NCI-H2107 (cell line): ENCODE results near the gene TNFRSF12A.
"Not testable (repeated sequence)": the region's sequence is repeated elsewhere in the genome, so short reads cannot be mapped to it uniquely, and the experiment has no call there.

Source experiments
- DNase-seq: peaks from one replicate; lab custom pipeline; 2025; lab: John Stamatoyannopoulos, UW

The TNFRSF12A gene

DNA sequence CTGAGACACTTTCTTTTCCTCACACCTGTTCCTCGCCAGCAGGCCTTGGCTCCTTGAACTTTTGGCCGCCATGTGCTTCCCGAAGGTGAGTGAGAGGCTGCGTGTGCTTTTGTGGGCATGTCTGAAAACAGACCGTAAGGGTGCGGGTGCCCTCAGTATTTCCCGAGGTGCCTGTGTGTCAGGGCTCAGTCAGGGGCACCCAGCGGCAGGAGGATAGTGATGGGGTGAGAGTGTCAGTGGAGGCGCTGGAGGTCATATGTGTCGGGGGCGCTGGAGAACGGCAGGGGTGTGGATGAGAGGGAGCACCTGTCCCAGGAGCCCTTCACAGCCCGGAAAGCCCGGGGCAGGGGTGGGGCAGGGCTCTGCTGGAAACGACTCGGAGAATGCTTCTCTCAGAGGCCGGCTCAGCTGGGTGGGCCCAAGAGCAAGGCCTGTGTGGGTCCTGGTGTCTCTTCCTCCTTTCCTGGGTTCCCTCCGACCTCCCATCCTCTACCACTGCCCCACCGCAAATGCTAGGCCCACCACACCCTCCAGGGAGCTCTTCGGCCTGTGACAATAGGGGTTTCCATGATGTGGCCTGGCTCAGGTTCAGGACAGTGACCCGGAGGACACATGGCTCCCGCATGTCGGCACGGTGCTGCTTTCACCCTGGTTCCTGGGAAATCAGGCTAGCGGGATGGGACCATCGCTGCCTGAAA lies 45.7 kb downstream of the TNFRSF12A start:
- no peak for DNase-seq

DNA sequence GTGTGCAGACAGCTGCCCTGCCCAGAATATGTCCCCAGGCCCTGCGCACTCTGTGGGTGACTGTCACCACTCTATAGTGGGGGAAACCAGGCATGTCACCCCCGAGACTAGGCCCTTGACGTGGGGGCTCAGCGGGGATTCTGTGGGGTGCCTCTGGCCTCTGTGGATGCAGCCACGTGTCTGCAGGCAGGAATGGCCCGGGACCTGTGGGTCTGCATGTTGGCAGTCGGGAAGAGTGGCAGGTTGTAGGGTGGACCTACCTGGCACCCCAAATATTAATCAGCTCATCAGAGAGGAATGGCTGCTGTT lies 46.2 kb downstream of the TNFRSF12A start:
- no peak for DNase-seq

DNA sequence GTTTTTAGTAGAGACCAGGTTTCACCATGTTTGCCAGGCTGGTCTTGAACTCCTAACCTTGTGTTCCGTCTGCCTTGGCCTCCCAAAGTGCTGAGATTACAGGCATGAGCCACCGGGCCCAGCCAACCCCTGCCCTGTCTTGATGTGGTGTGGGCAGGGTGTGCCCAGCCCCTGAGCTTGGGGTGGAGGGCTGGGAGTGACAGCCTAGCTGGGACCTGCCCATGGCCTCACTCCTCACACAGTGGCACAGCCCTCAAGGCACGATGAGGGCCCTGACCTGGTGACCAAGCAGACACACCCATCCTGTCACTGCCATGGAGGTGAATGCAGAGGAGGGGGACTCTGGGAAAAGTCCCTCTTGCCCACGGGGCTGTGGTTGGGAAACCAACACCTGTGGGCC lies 48.3 kb downstream of the TNFRSF12A start:
- DNase-seq, result no peak

DNA sequence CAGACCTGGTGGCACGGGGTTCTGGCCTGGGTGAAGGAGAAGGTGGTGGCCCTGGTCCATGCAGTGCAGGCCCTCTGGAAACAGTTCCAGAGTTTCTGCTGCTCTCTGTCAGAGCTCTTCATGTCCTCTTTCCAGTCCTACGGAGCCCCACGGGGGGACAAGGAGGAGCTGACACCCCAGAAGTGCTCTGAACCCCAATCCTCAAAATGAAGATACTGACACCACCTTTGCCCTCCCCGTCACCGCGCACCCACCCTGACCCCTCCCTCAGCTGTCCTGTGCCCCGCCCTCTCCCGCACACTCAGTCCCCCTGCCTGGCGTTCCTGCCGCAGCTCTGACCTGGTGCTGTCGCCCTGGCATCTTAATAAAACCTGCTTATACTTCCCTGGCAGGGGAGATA lies 49.0 kb downstream of the TNFRSF12A start:
- not testable (repeated sequence) for DNase-seq

DNA sequence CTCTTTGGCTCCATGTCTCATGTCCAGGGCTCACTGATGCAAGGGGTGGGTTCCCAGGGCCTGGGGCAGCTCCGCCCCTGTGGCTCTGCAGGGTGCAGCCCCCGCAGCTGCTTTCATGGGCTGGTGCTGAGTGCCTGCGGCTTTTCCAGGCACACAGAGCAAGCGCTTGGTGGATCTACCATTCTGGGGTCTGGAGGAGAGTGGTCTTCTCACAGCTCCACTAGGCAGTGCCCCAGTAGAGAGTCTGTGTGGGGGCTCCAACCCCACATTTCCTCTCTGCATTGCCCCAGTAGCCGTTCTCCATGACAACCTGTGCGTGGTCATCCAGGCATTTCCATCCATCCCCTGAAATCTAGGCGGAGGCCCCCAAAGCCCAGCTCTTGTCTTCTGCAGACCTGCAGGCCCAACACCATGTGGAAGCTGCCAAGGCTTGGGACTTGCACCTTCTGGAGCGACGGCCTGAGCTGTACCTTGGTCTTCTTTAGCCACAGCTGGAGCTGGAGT lies 50.5 kb downstream of the TNFRSF12A start:
- no peak for DNase-seq

DNA sequence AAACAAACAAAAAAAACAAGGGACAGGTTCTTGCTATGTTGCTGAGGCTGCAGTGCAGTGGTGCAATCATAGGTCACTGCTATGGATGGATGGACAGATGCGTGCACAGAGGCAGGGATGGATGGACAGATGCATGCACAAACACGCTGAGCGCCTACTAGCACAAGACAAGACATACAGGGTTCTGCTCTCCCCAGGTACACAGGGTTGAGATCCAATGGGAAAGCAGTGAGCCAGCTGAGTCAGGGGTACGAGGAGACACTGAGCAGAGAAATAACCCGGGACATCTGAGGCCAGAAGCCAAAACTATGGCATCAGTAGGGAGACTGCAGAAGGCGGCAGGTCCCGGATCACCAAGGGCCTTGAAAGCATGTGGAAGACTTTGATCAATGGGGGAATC lies 51.5 kb downstream of the TNFRSF12A start:
- DNase-seq, result no peak
